Ovary (tissue), 3 donors: Measurements from ENCODE around the gene LYSET.
"Not testable (repeated sequence)": the region's sequence is repeated elsewhere in the genome, so short reads cannot be mapped to it uniquely, and the experiment has no call there.

Experiments
- POLR2A ChIP-seq: fragments of 450-650 bp; IDR thresholded peaks from one replicate; pipeline ENCODE4 v1.6.1; 2017; ENCODE audit warnings: antibody characterized with exemption, mild to moderate bottlenecking, moderate library complexity
- TF ChIP-seq, protein P1 (sequence below), 3 donors: fragments of 450-650 bp in 2 of 3; fragments of 200-600 bp in 1 of 3; IDR thresholded peaks; one replicate each; pipeline versions ENCODE4 v1.5.1 to v1.8.0; 2016 to 2022; ENCODE audit warnings: antibody characterized with exemption in 3 of 3, mild to moderate bottlenecking in 1 of 3
- donor health status: DM: no; HTN: no; CAD: no.

DNA sequence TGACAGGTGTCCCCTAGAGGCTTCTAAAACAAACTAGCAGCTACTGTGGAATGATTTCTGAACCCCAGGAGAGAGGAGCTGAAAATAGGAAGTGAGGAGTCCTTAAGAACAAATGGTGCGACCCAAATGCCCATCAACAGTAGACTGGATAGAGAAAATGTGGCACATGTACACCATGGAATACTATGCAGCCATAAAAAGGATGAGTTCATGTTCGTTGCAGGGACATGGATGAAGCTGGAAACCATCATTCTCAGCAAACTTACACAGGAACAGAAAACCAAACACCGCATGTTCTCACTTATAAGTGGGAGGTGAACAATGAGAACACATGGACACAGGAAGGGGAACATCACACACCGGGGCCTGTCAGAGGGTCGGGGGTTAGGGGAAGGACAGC lies 48.0 kb downstream of the LYSET start:
- TF ChIP-seq, protein P1, sequence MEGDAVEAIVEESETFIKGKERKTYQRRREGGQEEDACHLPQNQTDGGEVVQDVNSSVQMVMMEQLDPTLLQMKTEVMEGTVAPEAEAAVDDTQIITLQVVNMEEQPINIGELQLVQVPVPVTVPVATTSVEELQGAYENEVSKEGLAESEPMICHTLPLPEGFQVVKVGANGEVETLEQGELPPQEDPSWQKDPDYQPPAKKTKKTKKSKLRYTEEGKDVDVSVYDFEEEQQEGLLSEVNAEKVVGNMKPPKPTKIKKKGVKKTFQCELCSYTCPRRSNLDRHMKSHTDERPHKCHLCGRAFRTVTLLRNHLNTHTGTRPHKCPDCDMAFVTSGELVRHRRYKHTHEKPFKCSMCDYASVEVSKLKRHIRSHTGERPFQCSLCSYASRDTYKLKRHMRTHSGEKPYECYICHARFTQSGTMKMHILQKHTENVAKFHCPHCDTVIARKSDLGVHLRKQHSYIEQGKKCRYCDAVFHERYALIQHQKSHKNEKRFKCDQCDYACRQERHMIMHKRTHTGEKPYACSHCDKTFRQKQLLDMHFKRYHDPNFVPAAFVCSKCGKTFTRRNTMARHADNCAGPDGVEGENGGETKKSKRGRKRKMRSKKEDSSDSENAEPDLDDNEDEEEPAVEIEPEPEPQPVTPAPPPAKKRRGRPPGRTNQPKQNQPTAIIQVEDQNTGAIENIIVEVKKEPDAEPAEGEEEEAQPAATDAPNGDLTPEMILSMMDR (IDR thresholded peaks at IDR 0.05), result not testable (repeated sequence)
- TF ChIP-seq POLR2A, result not testable (repeated sequence)
